Colon (tissue), 2 donors: Measurements from ENCODE around the gene CIP2A.

ENCODE experiments used
- FAIRE-seq: peaks from 2 replicates; lab custom pipeline; 2012; peaks lifted over from hg19 to GRCh38; lab: Jason Lieb, UNC
- donor health status: control.
- donor health status: control.

The CIP2A gene

GRCh38 chr3:108509871-108510270 lies 79.4 kb downstream of the CIP2A start:
- FAIRE-seq: no peak

DNA sequence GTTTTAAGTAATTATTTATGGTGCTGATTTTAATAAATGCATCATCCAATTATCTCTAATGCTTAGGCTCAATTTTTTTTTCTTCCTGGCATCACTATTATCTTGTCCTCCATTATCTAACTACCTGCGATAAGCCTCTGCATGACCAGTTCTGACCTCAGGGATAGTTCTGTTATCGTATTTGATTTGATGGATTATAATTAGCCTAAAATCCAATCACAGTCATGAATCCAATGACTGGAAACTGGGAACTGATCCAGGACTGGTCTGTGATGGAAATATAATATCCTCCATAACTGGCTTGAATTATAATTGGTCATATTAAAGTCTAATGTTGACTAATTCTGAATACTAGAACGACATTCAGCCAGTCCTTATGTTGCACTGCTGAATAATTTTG lies 80.0 kb downstream of the CIP2A start:
- no peak for FAIRE-seq

GRCh38 chr3:108507902-108508301 lies 81.3 kb downstream of the CIP2A start:
- no peak for FAIRE-seq

GRCh38 chr3:108505811-108506210 lies 83.4 kb downstream of the CIP2A start:
- no peak for FAIRE-seq

DNA sequence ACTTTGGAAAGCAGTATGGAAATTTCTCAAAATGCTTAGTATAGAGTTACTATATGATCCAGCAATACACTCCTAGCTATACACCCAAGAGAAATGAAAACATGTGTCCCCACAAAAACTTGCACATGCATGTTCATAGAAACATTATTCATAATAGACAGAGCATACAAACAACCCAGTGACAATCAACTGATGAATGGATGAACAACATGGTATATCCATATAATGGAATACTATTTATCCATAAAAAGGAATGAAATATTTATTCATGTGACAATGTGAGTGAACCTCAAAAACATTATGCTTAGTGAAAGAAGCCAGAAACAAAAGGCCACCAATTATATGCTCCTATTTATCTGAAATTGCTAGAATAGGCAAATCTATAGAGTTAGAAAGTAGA lies 85.5 kb downstream of the CIP2A start:
- no peak for FAIRE-seq

DNA sequence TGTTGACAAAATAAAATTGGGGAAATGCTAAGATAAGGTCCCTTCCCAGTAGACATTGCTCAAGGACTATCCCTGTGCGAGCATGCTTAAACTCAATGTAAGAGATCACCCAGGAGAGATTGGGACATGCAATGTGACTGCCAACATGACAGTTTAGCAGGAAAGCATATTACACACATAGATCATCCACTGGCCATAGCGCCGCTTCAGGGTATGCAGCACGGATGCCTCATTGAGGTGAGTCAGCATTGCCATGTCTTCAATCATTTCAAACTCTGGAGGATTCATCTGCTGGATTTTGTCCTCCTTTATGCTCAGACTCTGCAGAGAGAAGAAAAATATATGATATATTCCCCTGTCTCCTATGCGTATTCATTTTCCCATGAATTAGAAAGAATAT lies 87.7 kb downstream of the CIP2A start:
- no peak for FAIRE-seq

GRCh38 chr3:108500728-108501127 lies 88.5 kb downstream of the CIP2A start:
- no peak for FAIRE-seq
